Fibroblast of gingiva (primary cell): Measurements from ENCODE around the gene OR14K1.
"Not testable (repeated sequence)": the region's sequence is repeated elsewhere in the genome, so short reads cannot be mapped to it uniquely, and the experiment has no call there.

ENCODE experiments used
- DNase-seq: peaks from one replicate; pipeline ENCODE4 v3.0.0-alpha.2; 2011; ENCODE audit warnings: low read depth

OR14K1 gene, protein sequence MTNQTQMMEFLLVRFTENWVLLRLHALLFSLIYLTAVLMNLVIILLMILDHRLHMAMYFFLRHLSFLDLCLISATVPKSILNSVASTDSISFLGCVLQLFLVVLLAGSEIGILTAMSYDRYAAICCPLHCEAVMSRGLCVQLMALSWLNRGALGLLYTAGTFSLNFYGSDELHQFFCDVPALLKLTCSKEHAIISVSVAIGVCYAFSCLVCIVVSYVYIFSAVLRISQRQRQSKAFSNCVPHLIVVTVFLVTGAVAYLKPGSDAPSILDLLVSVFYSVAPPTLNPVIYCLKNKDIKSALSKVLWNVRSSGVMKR

DNA sequence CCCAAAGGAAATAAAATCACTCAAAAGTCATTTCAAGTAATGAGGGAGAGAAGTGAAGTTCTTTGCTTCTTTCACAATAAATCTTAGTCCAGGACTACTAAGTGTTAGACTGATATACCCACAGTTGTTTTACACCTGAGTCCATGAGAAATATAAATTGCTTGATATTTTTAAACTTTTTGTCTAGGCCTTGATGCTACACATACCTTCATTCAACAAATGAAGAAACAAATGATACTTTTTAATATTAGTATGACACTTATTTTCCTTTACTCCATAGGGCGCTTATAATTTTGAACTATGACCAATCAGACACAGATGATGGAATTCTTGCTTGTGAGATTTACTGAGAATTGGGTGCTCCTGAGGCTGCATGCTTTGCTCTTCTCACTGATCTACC lies at the start of gene OR14K1:
Gene OR14K1 (plus strand): TSS at position 301 of the 400 bp plus-strand sequence. CDS start 0 bp downstream, at position 301.
- no peak for DNase-seq

DNA sequence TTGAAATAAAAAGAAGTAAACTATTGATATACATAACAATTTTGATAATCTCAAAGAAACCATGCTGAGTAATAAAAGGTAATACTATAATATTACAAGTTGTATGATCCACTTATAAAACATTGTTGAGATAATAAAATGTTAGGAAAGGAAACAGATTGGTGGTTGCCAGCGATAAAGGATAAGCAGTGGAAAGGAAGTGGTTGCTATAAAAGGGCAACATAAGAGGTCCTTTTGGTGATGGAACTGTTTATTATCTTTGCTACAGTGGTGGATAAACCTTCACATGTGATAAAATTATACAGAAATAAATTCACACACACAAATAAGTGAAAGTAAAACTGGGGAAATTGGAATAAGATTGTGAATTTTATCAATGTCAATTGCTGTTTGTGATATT lies 37.1 kb upstream of the OR14K1 start:
- no peak for DNase-seq

DNA sequence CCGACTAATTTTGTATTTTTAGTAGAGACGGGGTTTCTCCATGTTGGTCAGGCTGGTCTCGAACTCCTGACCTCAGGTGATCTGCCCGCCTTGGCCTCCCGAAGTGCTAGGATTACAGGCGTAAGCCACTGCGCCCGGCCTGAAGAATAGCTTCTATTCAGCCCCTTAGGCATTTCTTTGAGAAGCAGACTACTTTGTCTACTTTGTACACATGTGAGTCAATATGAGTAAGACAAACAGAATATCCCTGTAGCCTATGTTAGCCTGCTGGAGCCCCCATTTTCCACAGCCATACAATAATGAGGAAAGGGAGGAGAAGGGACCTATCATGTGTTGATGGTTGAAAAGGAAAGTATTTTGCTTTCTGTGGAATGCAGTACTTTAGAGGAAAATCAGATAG lies 27.7 kb upstream of the OR14K1 start:
- not testable (repeated sequence) for DNase-seq

DNA sequence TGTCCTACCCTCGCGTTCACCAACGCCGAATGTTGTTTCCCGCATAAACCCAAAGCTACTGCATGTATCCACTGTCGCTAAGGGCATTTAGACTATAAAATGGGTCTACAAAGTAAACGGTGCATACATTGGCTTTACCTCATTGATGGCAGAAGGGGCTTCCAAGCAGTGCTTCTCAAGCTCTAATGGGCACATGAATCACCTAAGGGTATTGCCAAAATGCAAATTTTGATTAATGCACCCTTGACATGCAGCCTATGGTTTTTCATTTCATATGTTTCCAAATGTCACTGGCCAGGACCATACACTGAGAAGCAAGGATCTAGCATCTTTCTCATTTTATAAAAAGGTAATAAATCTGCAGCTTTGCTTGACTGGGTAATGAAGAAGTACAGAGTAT lies 24.7 kb upstream of the OR14K1 start:
- no peak for DNase-seq

DNA sequence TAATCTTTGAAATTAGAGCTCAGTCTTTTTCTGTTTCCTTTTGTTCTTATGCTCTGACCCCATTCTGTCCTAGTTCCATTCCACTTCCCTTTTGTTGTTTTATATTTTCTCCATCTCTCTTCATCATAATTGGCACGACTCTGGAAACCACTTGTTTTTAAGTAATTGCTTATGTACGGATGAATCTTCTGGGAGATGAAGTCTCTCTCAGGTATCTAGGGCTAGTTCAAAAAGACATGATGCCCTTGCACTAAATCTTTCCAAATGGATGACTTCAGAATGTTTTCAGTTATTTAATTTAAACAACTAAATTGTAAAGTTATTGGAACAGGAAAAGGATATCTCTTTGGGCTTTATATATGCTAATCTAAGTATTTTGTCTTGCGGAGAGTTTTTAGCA lies 21.9 kb upstream of the OR14K1 start, which contains the start of gene OR6F1:
Gene OR6F1 (minus strand): TSS at position 101 of the 400 bp plus-strand sequence. CDS start 3,891 bp downstream, outside the sequence.
- DNase-seq, result no peak

DNA sequence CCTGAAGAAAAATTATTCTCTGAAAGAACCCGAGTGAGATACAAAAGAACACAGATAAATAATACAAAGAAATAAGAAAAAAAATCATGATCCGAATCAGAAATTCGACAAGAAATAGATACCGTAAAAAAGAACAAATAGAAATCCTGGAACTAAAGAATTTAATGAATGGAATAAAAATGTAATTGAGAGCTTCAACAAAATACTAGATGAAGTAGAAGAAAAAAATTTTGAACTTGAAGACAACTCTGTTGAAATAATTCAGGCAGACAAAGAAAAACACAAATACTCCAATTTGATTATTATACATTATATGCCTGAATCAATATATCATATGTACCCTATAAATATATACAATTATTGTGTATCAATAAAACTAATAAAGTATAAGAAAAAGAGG lies 17.2 kb upstream of the OR14K1 start:
- DNase-seq, result no peak

DNA sequence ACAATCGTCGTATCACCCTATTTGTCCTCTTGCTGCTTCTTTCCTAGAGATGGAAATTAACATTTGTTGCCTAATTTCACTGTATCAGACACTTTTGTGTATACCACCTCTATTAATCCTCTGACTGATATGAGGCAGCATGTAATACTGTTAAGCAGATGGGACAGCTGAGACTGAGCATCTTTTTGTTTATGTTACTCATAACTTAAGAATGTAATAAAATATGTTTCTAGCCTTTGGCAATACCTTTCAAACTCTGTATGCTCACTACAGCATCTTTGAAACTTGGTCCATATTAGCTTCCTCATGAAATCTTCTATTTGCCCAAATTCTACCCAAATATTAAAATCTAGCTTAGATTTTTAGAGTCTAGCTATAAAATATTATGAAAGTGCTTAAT lies 2.3 kb downstream of the OR14K1 start:
- DNase-seq, result no peak

DNA sequence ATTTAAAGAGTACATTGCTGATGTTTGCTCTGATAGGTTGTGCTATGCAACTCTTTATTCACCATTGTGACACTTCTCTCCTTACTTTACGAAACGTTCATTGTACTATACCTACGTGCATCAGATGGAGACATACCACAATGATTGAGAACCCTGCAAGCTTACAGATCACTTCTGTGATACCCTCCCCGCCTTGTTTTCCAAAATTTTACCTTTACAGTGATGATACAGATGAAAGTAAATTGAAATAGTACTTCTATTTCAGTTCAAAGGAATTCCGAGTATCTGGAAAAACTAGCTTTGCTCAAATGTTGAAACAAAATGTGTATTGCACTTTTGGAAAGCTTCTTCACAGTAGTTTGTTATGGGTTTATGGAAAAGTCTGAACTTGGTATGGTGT lies 3.3 kb downstream of the OR14K1 start:
- no peak for DNase-seq

DNA sequence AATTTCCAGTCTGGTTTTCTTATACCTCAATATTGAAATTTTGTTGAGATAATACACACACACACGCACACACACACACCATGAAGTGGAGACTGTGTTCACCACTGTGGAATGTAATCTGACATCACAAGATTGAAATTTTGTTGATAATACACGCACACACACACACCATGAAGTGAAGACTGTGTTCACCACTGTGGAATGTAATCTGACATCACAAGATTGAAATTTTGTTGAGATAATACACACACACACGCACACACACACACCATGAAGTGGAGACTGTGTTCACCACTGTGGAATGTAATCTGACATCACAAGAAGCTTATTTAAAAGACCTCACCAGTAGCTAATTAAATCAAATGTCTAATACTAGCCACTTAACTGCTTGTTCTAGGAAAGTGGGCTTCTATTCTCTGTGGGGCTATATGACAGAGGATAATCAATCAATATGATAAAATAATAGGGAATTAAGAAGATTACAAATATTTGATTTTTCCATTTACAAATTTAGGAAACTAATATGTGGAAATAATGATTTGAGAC lies 3.9 kb downstream of the OR14K1 start:
- not testable (repeated sequence) for DNase-seq

DNA sequence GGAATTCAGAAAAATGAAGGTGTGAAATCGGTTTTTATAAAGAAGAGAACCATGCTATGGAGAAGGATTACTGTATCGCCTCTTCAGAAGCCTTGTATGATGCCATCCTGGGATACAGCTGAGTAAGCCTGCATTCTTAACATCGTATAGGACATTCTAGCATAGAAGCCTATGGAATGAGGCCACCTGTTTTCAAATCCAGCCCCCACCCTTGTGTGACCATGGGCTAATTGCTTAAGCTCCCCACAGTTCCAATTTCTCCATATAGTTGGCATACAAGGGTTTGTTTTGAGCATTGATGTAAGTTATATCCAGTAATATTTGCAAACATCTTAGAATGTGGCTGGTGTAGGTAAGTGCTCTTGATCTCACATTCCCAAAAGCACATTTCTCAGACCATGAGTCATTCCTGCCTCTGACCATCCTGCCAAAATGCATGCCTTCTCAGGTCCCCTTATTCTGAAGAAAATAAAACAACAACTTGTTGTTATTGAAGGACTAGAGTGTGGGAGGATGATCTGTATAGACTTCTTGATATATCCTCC lies 8.0 kb downstream of the OR14K1 start:
- DNase-seq, result no peak

DNA sequence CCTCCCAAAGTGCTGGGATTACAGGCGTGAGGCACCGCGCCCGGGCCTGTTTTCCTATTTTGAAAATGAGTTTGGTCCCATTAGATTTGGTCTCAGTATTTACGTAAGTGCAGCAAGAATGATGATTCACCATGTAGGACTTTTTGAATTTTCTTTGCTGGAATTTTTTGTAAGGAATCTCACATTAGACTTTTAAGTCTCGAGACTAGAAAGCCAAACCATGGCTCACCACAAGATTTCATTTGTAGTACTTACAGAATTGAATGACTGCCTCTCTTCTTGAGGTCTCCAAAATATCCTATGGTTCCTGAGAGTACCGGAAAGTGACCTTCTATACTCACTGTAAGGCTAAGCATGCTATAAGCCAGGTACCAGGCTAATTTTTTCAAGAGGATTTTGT lies 9.2 kb downstream of the OR14K1 start:
- DNase-seq, result no peak

DNA sequence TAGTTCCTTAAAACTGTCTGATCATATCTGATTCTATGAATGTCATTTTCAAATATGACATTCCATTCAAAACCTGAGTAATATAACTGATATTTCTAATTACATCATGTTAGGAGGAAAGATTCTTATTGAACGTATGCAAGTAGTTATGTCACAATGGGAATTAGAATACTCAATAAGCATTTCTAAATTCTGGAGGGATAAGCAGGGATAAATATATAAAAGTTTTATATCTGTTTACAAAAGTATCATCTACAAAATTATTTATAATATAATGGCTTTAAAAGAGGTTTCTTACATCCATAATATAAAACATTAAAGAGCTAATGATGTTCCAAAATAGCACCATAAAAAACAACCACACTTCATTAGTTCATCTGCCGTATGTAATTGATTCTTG lies 9.6 kb downstream of the OR14K1 start, which contains the start of gene OR14A2:
Gene OR14A2 (minus strand): TSS at position 101 of the 400 bp plus-strand sequence.
- DNase-seq, result no peak

DNA sequence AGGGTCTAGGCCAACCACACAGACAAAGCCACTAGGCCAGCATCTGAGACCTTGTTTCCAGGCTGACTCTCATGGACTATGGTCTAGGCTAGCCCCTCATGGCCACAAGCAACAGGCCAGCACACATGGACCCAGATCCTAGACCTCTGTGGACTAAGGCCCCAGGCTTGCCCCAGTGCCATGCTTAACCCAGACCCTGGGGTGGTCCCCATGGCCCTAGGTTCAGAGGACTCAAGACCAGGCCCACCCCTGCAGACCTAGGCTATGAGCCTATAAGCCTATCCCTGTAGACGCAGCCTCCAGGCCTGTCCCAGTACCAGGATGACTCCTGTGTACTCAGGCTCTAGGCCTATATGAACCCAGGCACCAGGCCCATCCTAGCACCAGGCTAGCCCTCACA lies 11.5 kb downstream of the OR14K1 start:
- no peak for DNase-seq

DNA sequence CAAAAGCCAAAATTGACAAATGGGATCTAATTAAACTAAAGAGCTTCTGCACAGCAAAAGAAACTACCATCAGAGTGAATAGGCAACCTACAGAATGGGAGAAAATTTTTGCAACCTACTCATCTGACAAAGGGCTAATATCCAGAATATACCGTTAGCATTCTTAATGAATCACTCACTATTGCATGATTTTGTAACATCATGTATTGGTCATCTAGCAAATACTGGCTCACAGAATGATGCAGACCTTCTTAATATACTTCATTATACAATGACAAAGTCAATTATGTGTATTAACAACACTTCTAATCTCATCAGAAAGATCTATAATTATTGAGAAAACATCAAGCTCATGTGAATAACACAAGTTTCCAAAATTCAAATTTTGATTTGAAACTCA lies 15.9 kb downstream of the OR14K1 start:
- DNase-seq, result not testable (repeated sequence)

DNA sequence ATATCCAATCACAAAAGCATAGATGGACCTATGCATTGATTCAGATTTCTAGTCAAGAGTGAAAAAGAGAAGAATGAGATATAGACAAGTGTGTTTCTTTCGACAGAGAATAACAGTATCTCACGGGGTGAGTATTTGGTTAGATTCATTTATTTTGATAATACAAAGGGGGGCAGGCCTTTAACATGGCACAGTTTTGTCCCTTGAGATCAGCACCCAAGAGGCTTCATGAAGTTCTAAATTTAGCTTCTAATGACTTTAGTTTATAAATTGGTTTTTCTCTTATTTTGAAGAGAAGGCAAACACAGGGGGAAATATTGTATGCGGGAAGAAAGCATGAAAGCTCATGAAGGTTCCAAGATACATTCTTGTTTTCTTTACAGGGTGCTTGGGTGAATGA lies 22.0 kb downstream of the OR14K1 start, which contains the start of gene OR1C1:
Gene OR1C1 (minus strand): TSS at position 101 of the 400 bp plus-strand sequence. CDS start 2,150 bp downstream, outside the sequence.
- no peak for DNase-seq

DNA sequence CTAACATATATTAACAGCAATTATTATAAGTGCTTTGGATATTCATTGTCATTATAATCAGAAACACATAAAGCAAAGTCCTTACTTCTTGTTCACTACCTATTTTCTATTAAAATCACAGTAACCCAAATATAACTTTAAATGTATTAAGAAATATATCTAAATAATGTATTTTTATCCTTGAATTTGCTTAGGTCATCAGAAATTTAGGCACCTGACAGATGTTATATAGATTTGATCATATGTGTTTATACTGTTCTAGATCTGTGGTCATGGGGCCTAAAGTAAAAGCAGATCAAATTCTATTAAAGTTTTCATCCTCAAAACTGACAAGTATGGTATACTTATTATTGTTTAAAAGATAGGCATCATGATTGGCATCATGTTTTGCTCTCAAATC lies 31.2 kb downstream of the OR14K1 start:
- DNase-seq, result no peak
